ENCODE measurements around the gene TSPAN4.

Gene TSPAN4

DNA sequence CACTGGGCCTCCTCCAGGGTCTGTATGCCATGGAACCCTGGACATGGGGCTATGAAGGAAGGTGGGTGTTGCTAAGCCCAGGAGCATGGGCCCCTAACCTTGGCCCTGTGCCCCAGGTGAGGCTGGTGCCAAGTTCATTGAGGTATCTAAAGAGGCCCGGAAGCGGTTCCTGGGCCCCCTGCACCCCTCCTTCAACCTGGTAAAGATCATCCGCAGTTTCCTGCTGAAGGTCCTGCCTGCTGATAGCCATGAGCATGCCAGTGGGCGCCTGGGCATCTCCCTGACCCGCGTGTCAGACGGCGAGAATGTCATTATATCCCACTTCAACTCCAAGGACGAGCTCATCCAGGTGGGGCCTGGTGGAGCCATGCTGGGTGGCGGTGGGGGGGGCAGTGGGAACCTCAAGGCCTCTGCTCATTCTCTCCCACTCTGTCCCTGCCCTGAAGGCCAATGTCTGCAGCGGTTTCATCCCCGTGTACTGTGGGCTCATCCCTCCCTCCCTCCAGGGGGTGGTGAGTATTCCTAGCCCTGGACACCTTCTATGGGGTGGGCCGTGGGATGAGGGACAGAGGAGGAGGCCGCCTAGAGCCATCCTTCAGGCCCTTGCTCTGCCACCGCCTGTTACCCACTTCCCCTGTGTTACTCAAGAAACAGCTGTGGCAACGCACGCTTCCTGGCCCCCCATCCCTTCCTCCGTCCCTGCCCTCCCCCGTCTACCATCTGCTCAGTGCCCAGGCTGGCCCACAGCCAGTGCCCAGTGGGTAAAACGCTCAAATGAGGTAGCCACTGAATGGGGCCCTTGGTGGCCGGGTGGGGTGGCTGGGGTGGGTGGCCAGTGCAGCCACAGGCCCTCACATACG lies 20.9 kb upstream of the TSPAN4 start:
- DNase-seq (ENCODE audit: low read depth in 3 of 3, low spot score in 1 of 3): no peak

DNA sequence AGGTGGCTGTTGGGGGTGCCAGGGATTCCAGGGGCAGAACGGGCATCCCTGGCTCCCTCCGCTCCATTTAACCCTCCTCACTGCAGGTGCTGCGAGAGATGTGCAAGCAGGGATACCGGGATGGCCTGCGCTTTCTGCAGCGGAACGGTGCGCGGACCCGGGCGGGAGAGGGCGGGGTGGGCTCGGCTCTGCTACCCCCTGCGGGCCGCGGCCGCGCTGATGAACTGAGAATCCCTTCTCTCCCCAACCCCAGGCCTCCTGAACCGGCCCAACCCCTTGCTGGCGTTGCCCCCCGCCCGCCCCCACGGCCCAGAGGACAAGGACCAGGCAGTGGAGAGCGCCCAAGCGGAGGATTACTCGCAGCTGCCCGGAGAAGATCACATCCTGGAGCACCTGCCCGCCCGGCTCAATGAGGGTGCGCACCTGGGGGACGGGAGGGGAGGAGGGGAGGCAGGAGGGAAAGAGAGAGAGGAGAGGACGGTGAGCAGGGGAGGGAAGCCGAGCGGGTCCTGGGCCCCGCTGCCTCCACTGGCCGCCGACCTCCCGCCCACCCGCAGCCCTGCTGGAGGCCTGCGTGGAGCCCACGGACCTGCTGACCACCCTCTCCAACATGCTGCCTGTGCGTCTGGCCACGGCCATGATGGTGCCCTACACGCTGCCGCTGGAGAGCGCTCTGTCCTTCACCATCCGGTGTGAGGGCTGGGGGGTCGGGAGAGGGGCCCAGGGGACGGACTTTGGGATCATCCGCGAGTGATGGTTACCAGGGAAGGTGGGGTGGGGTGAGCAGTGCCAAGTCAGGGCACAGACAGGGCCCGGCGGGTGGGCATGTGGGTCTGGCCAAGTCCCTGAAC lies 19.0 kb upstream of the TSPAN4 start:
- no peak for DNase-seq (ENCODE audit: low read depth in 3 of 3, low spot score in 1 of 3)

DNA sequence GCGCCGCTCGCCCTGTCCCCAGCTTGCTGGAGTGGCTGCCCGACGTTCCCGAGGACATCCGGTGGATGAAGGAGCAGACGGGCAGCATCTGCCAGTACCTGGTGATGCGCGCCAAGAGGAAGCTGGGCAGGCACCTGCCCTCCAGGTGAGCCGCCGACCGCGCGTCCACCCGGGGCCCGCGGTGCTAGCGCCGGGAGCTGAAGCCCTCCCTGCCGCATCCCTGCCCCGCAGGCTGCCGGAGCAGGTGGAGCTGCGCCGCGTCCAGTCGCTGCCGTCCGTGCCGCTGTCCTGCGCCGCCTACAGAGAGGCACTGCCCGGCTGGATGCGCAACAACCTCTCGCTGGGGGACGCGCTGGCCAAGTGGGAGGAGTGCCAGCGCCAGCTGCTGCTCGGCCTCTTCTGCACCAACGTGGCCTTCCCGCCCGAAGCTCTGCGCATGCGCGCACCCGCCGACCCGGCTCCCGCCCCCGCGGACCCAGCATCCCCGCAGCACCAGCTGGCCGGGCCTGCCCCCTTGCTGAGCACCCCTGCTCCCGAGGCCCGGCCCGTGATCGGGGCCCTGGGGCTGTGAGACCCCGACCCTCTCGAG lies 18.3 kb upstream of the TSPAN4 start:
- no peak for DNase-seq (ENCODE audit: low read depth in 3 of 3, low spot score in 1 of 3)

DNA sequence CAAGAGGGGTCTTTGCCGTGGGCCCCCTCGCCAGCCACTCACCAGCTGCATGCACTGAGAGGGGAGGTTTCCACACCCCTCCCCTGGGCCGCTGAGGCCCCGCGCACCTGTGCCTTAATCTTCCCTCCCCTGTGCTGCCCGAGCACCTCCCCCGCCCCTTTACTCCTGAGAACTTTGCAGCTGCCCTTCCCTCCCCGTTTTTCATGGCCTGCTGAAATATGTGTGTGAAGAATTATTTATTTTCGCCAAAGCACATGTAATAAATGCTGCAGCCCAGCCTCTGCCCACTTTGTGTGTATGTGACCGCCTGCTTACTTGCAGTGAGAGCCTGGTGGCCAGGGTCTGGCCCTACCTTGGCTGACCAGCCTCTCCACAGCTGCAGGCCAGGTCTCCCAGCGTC lies 17.7 kb upstream of the TSPAN4 start:
- DNase-seq (ENCODE audit: low read depth in 3 of 3, low spot score in 1 of 3): no peak

DNA sequence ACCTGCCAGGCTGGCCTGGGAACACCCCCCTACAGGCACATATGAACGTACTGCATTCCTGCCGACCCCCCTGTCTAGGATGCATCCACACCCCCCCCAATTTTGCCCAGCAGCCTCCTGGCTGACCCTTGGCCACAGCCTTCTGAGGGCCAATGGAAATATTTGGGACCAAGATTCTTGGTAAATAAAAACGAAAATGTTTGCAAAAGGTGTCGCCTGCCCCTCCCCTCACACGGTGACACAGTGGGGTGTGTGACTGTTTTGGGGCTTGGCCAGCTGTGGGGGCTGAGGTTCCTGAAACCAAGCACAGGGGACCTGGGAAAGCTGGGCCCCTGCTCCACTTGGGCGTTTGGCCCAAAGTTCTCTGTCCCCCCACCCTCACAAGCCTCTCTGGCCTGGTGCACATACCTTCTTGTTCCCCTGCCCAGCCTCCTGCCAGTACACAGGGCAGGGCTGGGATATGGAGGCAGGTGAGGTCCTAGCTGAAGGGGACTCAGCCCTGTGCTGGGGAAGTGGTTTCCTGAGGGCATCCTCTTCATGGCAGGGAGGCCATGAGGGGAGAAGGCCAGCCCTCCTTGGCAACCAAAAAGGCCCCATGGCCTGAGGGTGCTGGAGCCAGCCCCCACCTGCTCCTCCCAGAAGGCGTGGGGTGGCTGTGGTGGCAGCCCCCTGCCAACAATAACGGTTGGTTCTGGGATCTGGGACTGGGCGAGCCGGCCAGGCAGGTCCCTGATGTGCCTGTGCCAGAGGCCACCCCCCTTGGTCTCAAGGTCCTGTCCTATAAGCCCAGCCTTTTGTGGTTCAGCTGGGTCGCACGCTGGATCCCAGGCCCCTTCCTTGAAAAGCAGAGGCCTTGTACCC lies 17.1 kb upstream of the TSPAN4 start:
- DNase-seq (ENCODE audit: low read depth in 3 of 3, low spot score in 1 of 3): no peak

DNA sequence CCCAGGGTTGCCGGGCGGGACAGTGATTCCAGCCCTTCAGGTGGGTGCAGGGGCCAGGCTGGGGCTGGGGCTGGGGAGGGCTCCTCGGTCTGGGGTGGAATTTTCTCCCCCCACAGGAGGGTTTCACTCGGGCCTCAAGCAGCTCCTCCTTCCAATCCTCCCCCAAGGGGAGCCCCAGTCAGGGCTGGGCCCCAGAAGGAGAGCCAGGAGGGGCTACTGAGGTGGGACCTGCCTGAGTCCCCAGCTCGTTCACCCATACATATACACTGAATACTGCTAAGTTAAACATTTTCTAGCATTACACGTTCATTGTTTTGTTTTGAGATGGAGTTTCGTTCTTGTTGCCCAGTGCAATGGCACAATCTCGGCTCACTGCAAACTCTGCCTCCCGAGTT lies 16.4 kb upstream of the TSPAN4 start:
- DNase-seq (ENCODE audit: low read depth in 3 of 3, low spot score in 1 of 3): no peak

DNA sequence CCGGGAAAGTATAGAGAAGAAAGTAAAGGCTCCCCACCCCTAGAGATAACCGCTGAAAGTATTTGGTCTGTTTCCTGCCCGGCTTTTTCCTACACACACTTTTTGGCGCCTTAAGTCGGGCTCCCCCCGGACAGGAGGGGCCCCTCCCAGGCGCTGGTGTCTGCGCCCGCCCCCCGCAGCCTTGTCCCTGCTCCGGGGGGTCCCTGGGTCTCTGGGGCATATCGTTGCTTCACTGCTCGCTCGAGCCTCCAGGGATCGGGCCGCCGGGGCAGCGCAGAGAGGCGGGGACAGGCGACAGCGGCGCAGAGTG lies 15.9 kb upstream of the TSPAN4 start:
- DNase-seq (ENCODE audit: low read depth in 3 of 3, low spot score in 1 of 3): no peak

DNA sequence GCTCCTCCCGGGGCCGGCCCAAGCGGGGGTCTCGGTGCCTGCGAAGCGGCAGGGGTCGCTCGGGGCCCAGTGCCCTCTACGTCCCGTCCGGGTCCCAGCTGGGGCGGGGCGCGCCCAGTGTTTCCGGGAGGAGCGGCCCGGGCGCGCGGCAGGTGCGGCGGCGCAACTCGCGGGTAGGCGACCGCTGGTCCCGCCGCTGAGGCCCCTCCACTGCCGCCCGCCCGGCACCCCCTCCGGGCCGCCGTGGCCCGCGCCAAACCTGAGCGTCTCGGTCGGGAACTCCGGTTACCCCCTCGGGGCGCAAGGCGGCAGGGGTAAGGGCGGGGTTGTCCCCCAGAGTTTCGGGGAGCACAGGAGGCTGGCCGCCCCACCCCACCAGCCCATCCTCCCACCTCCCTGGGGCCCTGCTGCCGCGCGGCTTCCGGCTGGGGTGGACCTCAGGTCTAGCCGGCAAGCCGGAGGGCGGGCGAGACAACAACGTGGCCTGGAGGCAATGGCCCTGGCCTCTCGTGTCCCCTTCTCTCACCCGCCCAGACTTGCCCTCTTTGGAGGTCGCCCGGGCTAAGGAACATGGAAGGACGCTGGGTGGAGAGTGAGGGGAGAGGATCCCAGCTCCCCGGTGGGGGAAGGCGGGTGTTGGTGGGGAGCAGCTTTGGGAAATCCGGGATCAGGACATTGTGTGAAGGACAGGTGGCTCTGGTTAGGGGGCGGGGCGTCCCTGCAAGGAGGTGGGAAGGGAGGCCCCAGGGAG lies 15.3 kb upstream of the TSPAN4 start:
- DNase-seq (ENCODE audit: low read depth in 3 of 3, low spot score in 1 of 3): no peak

DNA sequence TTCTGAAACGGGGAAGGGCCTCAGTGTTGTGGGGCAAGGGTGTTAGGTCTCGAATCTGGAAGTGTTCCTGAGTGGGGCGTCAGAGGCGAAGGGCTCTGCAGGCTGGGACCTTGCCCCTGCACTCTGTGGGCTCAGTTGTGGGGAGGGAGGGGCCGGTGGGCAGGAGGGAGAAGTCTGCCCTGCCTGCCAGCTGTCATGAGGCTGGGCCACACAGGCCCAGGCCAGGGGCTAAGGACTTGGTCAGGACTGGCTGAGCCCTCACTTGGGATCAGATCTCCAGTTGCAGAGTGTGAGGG lies 14.8 kb upstream of the TSPAN4 start, which contains the start of gene CRACR2B:
CRACR2B (plus strand) TSS at position 23 of the 296 bp plus-strand sequence. CDS start 689 bp downstream, outside the sequence.
- DNase-seq (ENCODE audit: low read depth in 3 of 3, low spot score in 1 of 3): no peak

DNA sequence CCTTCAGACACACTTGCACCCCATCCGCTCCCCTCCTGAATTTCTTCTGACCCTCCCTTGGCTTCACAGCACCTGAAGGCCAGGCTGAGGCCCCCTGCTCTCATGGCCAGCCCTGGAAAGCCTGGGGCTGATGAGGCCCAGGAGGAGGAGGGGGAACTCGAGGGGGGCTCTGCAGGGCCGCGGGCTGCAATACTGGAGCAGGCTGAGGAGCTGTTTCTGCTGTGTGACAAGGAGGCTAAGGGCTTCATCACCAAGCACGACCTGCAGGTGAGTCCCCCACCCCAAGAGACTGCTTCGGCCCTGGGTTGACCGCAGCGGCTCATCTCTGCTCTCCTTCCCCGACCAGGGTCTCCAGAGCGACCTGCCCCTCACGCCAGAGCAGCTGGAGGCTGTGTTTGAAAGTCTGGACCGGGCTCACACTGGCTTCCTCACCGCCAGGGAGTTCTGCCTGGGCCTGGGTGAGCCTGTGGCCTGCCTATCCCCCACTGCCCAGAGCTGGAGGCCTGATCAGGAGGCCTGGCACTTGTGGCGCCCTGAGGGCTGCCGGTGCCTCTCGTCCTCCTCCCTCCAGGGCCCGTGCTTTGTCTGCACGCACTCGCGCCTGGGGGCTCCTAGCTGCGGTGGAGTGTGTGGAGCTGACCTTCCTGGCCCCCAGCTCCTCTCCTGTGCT lies 14.0 kb upstream of the TSPAN4 start:
- DNase-seq (ENCODE audit: low read depth in 3 of 3, low spot score in 1 of 3): no peak

DNA sequence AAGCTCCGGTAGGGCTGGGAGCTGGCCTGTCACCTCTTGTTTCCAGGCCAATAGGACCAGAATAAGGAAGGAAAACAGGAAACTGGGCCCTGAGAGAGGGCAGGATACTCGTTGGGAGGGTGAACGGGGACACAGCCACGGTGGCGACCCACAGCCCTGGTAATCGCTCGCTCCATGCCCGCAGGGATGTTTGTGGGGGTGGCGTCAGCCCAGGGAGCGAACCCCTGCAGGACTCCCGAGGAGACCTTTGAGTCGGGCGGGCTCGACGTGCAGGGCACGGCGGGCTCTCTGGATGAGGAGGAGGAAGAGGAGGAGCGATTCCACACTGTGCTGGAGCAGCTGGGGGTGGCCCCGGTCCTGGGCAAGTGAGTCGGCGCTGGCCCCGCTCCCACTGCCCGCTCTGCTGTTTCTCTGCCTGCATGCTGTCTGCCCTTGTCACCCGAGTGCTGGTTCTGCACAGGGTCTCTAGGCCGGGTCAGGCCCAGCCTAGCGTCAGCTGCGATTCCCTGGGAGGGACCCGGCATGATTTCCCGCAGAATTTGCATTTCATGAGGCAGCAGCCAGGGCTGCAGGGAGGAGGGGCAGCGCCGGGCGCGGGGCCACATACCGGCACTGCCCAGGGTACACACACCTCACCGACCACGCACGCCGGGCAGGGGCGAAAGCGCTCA lies 13.3 kb upstream of the TSPAN4 start:
- DNase-seq (ENCODE audit: low read depth in 3 of 3, low spot score in 1 of 3): no peak

DNA sequence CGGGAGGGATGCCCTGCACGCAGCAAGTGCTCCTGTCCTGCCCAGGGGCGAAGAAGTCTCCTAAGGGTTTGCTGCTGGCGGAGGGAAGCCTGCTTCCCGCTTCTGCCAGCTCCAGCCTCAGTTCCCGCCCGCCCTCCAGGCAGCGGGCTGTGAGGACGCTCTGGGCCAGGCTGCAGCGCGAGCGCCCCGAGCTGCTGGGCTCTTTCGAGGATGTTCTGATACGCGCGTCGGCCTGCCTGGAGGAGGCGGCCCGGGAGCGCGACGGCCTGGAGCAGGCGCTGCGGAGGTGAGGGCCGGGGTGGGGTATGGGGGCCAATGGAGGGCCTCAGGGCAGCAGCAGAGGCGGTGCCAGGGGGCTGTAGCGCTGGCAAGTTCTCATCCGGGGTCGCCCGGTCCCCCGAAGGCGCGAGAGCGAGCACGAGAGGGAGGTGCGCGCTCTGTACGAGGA lies 12.8 kb upstream of the TSPAN4 start:
- DNase-seq (ENCODE audit: low read depth in 3 of 3, low spot score in 1 of 3): no peak

DNA sequence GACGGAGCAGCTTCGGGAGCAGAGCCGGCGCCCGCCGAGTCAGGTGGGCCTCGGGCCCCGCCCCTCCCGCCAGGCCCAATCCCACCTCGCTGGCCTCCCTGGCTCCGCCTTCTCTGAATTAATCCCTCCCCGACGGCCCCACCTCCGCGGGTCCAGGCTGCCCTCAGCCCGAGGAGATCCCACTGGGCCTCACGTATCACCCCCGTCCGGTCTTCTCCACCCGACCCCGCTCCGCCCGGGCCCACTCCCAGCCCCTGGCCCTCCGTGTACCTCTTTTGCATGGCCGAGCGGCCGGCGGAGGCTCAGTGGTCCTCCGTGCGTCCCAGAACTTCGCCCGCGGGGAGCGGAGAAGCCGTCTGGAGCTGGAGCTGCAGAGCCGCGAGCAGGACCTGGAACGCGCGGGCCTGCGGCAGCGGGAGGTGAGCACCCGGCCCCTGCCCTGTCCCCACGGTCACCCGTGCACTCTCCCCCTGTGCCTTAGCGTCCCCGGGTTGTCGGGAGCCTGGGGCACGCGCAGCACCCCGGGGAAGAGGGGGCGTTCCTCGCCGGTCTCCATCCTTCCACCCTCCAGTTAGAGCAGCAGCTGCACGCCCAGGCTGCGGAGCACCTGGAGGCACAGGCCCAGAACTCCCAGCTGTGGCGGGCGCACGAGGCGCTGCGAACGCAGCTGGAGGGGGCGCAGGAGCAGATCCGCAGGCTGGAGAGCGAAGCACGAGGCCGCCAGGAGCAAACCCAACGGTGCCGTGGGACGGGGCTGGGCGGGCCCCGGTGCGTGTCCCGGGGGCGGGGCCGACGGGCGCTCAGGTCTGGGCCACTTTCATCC lies 12.1 kb upstream of the TSPAN4 start:
- DNase-seq (ENCODE audit: low read depth in 3 of 3, low spot score in 1 of 3): peak in 1 of 3 donors; percentile 39

DNA sequence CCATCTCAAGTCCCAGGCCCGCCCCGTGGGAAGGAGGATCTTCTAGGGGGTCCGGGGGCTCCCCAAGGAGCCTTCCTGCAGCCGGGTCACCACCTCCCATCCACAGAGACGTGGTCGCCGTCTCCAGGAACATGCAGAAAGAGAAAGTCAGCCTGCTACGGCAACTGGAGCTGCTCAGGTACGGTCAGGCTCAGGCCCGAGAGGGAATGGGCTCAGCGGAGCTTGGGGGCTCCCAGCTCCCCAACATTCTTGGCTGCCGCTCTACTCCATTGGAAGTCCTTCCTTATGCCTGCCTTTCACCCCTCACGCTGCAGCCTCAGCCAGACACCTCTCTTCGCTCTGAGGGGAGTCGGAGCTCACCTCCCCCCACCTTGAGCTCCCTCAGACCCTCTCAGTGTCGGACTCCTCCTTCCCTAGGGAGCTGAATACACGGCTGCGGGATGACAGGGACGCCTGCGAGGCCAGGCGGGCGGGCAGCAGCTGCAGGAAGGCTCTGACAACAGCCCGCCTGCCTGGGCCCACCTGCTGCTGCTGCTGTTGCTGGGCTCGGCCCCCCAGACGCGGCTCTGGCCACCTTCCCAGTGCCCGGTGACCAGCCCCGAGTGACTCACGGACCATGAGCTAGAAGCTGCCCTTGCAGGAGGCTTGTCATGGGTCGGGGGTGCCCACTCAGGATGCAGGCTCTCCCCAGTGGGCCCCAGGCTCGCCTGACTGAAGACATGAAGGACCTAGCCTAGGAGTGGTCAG lies 11.4 kb upstream of the TSPAN4 start:
- DNase-seq (ENCODE audit: low read depth in 3 of 3, low spot score in 1 of 3): no peak

DNA sequence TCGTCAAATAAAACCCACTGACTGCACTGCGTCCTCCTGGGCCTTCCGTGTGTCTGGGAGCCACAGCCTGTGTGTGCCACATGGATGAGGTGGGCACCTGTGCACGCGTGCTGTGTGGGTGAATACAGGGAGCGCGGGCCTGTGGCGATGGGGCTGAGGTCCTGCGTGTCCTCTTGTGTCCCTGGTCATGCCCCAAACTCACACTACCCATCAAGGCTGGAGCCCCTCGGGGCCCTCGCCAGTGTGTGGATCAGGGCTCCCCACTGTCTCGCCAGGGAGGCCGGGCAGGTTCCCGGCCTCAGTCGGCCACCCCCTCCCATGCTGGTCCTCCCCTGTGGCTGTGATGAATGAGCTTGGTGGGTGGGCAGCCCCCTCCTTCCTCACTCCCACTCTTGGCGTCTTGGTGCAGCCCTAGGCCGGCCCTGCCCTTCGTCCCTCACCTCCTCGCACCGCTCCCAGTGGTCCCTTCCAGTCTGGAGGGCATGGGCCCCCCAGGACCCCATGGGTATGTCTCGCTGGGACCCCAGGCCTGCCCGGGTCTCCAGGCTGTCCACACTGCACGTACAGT lies 10.6 kb upstream of the TSPAN4 start:
- DNase-seq (ENCODE audit: low read depth in 3 of 3, low spot score in 1 of 3): no peak

DNA sequence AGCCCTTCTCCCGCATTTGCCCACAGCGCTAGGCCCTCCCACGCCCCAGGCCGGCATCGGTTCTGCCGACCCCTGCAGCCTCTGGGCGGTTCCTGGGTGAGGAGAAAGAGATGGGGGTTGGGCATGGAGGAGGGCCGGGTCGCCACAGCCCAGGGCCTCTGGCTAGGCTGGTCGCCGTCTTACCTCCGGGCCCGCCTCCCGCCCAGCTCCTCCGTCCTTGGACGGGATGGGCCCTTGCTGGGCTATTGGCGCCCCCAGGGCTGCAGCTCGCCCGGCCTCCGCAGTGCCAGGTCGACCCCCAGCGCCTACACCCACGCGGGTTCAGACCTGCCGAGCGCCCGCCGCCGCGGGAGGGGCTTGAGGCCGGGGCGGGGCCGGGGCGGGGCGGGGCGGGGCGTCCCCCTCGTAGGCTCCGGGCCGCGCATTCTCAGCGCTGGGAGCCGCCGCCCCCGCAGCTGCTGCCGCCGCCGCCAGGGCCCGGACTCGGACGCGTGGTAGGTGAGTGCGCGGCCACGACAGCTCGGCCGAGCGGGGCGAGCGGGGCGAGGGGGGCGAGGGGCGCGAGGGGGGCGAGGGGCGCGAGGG lies 10.0 kb upstream of the TSPAN4 start, which contains the start of gene CD151:
CD151 (plus strand) TSS at position 424 of the 585 bp plus-strand sequence. CDS start 3,118 bp downstream, outside the sequence.
- no peak for DNase-seq (ENCODE audit: low read depth in 3 of 3, low spot score in 1 of 3)
